ENCODE results near the gene UBA3.

- TF ChIP-seq, protein P1, sequence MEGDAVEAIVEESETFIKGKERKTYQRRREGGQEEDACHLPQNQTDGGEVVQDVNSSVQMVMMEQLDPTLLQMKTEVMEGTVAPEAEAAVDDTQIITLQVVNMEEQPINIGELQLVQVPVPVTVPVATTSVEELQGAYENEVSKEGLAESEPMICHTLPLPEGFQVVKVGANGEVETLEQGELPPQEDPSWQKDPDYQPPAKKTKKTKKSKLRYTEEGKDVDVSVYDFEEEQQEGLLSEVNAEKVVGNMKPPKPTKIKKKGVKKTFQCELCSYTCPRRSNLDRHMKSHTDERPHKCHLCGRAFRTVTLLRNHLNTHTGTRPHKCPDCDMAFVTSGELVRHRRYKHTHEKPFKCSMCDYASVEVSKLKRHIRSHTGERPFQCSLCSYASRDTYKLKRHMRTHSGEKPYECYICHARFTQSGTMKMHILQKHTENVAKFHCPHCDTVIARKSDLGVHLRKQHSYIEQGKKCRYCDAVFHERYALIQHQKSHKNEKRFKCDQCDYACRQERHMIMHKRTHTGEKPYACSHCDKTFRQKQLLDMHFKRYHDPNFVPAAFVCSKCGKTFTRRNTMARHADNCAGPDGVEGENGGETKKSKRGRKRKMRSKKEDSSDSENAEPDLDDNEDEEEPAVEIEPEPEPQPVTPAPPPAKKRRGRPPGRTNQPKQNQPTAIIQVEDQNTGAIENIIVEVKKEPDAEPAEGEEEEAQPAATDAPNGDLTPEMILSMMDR (IDR thresholded peaks at IDR 0.05; ENCODE audit: low read depth, low read length, poor library complexity, severe bottlenecking): no peak
- TF ChIP-seq EZH2phosphoT487 (IDR thresholded peaks at IDR 0.05; ENCODE audit: borderline replicate concordance, low read length): no peak
Observed at GRCh38 chr3:69119681-69120080, 39.5 kb upstream of the UBA3 start.
